NCI-H69 (cell line): Measurements from ENCODE around the gene TMEM18.
A peak's percentile ranks its signal among the peaks of the same experiment; 100 is the strongest.
"Not testable (repeated sequence)": the region's sequence is repeated elsewhere in the genome, so short reads cannot be mapped to it uniquely, and the experiment has no call there.

Source experiments
- DNase-seq: peaks from one replicate; lab custom pipeline; 2025; lab: John Stamatoyannopoulos, UW

TMEM18 gene

DNA sequence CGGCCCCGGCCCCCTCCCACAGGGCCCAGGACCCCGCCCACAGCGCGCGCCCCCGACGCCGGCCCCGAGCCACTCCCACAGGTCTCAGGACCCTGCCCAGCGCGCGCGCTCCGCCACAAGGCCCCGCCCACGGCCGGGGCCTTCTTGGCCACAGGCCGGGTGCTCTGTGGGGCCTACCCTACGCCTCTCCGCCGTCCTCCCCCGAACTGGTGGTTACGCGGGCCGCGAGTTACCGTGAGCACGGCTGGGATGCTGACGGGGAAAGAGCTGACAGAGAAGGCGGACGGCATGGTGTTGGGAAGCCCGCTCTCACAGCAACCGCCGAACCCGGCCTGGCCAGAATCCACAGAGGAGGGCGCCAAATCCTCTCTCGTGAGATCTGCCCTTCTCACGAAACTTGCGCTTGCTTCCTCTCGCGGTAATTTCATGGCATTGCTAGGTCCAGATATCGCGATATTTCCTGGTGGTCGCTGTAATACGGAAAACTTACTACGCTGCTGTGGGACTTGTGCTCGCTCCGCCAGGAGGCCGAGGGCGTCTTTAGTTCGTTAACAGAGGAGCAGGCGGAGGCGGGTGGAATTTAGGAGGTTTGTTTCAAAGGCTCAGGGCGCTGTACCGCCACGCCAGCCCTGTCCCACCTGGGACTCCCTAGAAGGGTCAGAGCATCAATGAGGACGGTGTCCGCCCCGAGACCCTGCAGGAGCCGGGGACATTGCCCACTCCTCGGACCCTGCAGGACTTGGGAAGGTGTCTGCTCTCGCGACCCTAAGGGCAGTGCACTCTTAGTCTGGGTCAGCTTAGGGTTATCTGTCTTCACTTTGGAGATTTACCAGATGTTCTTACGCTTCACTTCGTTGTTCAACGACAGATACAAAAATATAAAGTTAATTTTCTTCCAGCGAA lies at the start of gene TMEM18:
Gene TMEM18, minus strand, starts transcription at position 351 of the 903 bp plus-strand sequence. Its CDS starts 61 bp downstream, at position 290.
- DNase-seq: peak; percentile 98

DNA sequence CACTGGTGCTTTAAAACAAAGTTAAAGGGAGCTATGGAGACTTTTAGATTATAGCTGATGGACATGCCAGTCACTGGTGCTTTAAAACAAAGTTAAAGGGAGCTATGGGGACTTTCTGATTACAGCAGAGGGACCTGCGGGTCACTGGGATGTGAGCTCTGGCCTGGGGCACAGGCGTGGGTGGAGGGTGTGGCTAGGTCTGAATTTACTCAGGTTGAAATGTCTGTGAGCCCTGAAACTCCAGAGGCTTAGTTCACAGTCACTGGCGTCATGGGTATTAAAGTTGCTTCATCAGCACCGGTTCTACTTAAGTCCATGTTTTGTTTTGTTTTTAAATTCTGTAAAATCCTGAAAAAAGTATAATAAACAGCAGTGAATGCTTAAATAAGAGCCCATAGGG lies 49.0 kb upstream of the TMEM18 start:
- no peak for DNase-seq

DNA sequence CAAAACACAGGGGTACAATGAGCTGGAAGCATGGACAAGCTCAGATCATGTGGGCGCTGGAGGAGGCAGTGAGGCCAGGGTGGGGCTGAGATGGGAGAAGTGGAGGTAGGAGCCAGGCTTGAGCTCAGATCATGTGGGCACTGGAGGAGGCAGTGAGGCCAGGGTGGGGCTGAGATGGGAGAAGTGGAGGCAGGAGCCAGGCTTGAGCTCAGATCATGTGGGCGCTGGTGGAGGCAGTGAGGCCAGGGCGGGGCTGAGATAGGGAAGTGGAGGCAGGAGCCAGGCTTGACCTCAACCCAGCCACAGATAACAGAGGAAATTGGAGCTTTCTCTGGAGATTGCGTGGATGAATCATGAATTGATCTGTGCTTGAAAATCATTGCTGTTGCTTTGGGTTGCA lies 48.3 kb upstream of the TMEM18 start:
- DNase-seq: no peak

DNA sequence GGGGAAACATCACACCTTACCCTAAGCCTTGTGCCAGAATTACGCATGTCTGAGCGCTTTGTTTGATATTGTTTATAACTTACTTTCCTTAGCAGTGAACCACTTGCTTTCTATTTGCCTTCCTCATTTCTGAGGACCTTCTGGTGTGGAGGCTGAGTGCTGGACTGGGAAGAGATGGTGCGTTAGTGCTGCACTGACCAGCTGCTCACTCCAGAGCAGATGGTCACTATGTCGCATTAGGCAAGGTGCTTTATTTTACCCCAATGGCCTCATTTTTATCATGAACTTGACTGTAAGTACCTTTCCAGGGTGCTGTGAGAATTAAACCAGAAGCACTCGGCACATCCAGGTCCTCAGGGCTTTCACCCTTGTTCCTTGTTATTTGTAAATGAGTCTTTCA lies 46.6 kb upstream of the TMEM18 start:
- no peak for DNase-seq

DNA sequence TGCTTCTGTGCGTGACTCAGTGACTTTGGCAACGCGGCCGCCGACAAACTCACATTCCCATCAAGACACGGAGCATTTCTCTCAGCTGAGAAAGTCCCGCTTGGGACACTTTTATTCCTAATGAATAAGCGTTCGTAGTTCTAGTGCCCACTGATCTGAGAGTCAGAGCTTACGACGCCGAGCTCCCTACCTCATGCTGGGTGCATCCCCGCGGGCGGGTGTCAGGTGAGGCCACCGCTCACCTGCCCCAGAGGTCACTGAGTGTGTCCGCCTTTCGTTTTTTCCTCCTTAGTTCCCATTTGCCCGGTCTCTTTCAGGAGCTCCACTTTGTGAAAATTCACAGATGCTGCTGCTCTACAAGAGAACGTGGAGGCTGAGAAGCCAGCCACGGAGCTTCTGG lies 43.6 kb upstream of the TMEM18 start:
- no peak for DNase-seq

DNA sequence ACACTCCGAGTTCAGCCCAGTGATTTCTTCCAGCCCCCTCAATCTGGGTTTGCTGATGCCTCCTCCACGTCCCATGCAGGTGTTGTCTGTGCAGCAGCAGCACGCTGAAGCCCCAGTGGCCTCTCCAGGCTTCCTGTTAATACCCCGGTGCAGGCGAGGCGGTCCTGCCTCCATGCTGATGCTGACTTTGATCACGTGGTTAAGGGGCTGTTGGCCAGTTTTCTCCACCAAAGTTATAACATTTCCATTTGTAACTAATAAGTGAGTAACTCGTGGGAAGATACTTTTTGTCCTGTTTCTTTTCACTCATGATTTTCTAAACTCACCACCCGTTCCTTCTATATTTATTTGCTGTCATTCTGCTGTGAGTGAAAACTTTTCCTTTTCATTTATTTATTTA lies 42.5 kb upstream of the TMEM18 start:
- no peak for DNase-seq

DNA sequence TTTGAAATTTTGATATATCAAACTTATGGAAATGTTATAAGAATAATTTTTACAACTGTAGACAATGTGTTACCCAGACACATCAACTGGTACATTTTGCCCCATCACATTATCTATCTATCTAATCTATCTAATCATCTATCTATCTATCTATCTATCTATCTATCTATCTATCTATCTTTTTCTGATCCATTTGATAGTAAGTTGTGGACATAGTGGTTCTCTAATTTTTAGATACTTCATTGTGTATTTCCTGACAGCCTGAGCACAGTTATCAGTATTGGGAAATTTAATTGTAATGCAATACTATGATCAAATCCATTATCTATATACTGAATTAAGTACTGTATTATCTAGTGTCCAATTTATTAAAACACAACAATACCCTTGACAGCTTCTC lies 42.0 kb upstream of the TMEM18 start:
- no peak for DNase-seq

DNA sequence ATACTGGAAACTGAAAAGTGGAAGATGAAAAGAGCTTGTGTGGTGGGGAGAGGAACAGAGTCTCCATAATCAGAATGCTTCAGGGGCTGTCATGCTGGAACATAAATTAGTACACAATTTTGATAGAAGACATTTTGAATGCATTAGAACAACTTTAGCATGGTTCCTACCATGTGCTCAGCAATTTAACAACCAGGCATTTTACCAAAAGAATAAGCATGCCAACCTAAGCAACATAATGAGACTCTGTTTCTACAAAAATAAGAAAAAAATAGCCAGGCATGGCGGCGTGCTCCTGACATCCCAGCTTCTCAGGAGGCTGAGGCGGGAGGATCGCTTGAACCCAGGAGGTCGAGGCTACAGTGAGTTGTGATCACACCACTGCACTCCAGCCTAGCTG lies 40.5 kb upstream of the TMEM18 start:
- DNase-seq: no peak

DNA sequence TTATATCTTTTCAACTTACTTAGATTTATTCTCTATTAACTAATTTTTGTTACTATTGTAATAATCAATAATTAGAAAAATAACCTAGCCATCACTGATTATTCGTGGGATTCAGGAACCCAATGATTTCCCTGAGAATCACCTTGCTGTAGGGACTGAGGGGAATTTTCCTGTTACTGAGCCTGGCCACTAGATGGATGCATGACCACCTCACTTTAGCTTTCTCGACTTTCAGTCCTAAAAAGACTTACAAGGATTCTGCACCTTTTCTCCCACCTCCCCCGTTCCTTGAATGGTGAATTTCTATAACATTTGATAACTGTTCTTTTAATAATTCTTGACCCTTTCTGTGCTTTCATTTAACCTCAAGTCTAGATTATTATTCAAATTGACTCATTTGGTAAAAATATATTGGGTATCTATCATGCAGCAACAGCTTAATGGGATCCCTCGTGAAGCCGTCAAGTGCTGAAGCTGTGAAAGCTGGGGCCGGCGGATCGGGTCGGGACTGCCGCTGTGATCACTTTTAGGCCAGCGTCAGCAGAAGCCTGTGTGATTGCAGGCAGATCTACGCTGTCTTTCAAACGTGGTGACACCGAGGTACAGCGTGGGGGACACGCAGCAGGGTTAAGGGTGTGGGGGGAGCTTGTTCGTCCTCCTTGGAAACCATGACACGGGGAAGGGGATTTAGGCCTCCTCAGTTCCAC lies 38.8 kb upstream of the TMEM18 start:
- DNase-seq: peak; percentile 6

DNA sequence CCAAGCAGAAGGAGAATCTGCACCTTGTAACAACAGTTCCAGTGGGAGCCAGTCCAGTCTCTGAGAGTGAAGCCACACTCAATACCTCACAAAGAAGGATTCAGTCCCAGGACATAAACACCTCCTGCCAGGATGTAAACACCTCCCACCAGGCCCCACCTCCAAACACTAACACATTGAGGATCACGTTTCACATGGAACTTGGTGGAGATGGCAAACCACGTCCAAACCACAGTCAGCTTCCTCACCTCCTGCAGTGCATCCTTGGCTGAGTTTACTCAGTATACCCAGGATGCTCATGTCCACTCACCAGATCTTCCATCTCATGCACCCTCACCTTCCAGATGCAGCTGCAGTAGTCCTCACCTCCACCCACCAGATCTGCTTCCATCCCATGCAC lies 37.8 kb upstream of the TMEM18 start:
- DNase-seq: no peak

DNA sequence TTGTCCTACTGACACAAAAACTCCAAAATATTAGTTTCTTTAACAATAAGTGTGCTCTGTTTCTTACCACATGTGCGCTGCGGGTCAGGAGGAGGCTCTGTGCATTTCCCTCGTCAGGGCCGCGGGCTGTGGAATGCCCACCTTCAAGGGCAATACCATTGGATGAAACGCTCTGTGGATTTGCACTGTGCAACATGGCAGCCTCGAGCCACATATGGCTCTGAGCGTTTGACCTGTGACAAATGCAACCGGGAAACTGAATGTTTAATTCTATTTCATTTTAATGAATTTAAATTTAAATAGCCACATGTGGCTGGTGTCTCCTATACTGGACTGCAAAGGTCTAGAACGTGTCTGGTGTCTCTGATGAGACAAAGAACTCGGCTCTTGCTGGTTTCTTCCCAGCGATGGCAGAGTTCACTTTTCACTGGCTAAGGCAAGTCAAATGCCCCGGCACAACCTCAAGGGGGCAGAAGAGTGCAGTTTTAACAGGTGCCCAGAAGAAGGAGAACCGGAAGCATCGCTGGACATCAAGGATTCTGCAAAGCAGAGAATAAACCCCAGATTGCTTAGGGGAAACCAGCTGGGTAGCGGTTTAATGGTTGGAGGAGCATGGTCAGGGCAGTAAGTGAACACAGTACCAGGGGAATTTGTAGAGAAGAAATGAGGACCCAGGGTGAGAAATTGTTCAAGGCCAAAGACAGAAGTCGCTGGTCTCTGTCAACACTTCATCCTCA lies 37.0 kb upstream of the TMEM18 start:
- DNase-seq: peak; percentile 55

DNA sequence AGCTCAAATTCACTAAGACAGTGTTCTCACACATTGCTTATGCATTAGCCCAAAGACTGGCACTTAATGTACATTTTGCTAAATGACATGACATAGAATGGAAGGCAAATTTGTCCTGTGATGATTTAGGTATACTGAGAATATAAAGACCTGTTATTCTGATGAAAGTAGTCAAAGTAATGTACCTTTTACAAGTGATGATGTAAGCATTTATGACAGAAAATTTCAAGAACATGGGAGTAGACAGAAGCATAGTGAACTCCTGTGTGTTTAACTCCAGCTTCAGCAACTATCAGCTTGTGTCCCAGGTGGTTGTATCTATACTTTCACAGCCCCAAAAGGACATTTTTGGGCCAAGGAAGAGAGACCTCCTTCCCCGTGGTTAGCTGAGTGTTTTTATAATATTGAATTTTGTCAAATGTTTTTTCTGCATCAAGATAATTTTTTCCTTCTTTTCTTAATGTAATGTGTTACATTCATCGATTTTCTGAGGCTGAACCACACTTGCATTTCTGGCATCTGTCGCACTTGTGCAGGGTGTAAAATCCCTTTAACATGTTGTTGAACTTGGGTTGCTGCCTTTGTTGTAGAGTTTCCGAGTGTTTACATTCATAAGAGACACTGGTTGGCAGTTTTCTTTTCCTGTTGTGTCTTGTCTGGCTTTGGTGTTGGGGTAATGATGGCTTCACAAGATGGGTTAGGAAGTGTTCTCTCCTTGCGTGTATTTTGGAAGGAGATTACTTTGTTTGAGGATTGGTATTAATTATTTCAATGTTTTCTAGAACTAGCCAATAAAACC lies 33.9 kb upstream of the TMEM18 start:
- DNase-seq: no peak

DNA sequence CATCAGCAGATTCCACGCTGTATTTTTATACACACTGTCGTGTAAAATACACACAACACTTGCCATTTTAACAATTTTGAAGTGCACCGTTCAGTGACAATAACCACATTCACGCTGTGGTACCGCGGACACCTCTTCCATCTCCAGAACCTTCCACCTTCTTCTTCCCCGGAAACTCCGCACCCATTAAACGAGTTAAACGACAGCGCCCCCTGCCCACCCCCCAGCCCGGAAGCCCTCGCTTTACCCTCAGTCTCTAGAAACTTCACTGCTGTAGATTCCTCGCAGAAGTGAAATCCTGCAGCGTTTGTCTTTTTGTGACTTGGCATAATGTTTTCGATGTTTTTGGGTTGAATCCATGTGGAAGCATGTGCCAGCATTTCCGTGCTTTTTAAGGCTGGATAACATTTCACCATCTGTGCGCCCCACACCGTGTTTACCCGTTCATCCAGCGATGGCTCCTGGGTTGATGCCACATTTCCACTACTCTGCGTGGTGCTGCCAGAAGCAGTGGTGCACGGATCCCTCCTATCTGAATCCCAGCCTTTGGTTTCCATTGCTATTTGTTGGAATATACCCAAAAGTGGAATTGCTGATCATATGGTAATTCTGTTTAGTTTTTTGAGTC lies 32.0 kb upstream of the TMEM18 start:
- no peak for DNase-seq

DNA sequence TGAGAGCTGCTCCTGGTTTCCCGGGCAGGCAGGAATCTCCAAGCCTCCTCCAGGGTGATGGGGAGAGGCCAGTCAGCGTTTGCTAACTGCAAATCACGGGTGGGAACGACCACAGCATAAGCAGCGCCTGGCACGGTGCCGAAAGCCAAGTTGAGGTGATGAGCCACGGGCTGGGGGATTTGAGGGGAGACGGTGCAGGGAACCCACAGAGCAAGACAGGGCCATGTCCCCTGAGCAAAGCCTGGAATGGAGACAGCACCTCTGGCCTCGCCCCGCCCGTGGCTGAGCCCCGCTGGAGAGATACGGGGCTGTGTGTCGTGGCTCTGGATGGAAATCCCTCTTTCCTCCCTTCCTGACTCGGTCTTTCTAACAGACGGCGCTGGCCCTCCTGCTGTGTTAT lies 31.5 kb upstream of the TMEM18 start:
- no peak for DNase-seq

DNA sequence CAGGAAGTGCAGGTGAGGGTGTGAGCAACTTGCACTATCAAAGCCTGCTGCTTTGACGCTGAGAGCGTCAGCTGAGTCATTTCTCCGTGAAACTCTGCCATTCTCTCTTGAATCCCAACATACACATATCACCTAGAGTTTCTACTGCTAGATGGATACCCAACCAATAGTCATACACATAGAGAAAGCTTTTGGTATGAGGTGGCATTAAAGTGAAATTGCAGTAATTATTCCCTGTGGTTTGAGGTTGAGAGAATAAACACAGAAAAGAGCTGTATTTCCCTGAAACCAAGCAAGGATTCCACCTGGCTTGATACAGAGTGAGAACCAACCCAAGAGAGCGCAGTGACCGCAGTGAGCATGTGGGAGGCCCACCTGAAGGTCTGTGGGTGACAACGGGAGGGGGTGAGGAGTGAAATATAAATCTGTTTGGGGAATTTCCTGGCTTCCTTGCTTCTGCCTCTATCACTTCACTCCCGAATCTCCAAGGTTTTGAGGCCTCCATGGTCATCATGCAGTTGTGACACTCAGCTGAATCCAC lies 28.8 kb upstream of the TMEM18 start:
- DNase-seq: no peak

DNA sequence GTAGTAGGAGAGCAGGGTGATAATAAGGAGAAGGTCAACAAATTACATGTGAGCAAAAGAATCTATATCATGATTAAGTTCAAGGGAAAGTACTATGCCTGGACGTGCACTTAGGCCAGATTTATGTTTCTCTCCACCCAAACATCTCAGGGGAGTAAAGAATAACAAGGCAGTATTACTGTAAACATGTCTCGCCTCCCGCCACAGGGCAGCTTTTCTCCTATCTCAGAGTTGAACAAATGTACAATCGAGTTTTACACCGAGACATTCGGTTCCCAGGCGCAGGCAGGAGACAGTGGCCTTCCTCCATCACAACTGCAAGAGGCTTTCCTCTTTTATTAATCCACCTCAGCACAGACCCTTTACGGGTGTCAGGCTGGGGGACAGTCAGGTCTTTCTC lies 25.6 kb upstream of the TMEM18 start:
- DNase-seq: not testable (repeated sequence)

DNA sequence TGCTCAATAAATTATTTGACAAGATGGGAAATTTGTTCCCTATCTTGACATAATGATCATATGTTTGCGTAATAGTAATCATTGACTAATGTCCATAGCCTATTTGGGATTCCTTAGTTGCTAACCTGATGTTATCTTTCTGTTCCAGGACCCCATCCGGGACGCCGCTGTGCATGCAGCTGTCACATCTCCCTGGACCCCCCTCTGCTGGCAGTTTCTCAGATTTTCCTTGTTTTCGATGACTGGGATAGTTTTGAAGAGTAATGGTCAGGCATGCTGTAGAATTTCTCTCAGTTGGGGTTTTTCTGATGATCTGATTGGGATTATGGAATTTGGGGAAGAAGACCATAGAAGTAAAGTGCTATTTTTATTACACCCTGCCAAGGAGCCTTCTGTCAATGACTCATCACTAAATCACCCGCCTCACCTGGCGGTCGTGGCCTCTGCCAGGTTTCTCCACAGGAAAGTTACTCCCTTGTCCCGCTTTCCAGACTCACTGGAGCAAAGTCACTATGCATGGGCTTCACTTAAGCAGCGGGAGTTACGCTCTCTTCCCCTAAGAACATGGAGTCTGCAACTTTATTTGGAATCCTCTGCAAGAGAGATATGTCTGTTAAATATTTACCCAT lies 19.9 kb upstream of the TMEM18 start:
- no peak for DNase-seq

DNA sequence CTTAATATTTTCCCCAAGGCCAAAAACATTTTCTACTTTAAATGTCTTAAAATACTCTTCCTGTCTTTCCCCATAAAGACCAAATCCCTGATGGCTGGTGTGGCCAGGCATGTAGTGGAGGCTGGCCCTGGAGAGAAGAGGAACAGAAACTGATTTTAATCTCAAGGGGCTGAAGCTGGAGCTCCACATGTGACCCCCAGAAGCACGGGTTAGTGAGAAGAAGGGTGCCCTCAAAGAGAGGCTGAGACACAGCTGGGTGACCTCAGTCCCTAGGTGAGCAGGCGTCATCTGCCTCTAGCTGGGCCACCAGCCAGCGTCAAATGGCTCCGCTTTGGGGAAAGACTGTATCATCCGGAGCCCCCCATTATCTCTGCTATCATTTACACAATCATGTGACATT lies 19.3 kb upstream of the TMEM18 start:
- no peak for DNase-seq

DNA sequence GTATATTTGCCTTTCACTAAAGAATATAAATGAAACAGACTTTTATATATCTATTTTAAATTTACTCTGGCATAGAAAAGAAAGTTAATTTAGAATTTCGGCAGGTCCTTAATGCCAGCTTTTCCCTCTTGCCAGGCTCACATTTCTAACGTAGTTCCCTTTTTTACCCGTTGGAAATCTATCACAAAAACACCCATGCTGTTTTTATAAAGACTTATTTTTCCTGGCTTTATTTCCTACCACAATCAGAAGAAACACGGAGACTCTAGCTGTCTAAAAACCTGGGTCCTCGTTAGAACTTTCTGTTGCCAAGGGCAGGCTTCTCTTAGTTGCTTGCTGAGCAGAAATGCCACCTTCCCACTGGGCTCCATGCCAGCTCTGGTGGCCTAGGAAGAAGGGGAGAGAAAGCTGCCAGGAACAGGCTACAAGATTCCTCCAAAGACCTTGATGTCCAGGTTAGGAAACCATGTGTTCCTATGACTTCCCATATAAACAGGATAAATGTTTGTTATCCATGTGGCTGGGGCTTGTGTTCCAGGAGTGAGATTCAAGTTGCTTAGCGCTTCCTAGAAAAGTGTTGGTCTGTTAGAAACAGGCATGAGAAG lies 17.8 kb upstream of the TMEM18 start:
- no peak for DNase-seq

DNA sequence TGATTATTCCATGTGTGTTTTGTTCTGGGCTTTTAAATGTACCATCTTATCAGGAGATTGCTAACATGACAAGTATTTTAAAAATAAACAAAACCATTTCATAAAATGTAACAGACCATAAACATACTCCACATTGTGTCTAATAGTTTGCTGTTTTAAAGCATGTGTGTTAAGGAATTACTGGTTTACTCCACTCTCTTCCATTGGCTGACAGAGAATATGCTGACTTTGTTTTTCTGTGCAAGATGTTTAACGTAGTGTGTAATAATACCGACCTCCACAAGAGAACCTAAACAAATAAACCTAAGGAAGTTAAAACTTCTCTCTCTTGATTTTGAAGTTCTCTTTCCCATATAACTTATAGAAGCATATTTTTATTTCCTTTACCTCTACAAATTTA lies 17.0 kb upstream of the TMEM18 start:
- DNase-seq: no peak
